ENCODE results near the gene ZNF337. TPM values are rescaled to one million over a fixed set of nuclear protein-coding genes. Genes with fewer than 3 reads are reported as not detected.

Gene ZNF337
- total and polyA plus RNA-seq, 2 donors (not counting 3 experiments of a cell fraction or from before 2014, with no cell fraction given): 8.5 to 16.7 TPM

DNA sequence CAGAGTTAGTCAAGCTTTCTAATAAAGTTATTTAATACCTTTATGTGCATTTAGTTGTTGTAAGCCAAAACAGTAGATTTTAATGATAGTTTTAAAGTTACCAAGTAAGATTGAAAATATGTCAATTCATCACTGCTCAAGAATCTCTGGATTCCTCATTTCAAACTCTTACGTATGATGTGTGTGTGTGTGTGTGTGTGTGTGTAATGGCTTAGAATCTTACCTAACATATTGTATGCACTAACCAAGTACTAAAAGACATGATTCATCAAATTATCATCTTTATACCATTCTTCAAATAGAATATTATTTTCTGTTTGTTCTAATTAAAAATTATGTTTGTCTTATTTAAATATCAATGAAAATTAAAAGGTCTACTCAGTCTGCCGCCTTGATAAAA lies 41.5 kb upstream of the ZNF337 start:
- Histone ChIP-seq H3K9me1 (replicated peaks; ENCODE audit: control insufficient read depth, extremely low read depth, insufficient read depth, low read length) (no peaks in the 10 kb centered on the region), H3K27me3 (ENCODE audit: control insufficient read depth in 2 of 2, insufficient read depth in 2 of 2, low read length in 2 of 2) (no peaks in the 10 kb centered on the region), H3K9me3 (replicated peaks; ENCODE audit: control insufficient read depth, insufficient read depth, low read length) (no peaks in the 10 kb centered on the region), H3K79me2 (ENCODE audit: control insufficient read depth, insufficient read depth, low read length) (no peaks in the 10 kb centered on the region), H3K4me2 (ENCODE audit: insufficient read depth, low read length) (no peak overlapping the region), H3K27ac (ENCODE audit: insufficient read depth, low read depth, low read length) (no peak overlapping the region), H4K20me1 (replicated peaks; ENCODE audit: control insufficient read depth, extremely low read depth, insufficient read depth, low read length) (no peaks in the 10 kb centered on the region), H2AFZ (ENCODE audit: low read depth, low read length) (no peak overlapping the region), H3K4me1 (ENCODE audit: control insufficient read depth, extremely low read depth, insufficient read depth, low read length) (peaks cover 7% of the 10 kb centered on the region), H3K36me3 (ENCODE audit: control insufficient read depth in 2 of 2, extremely low read depth in 1 of 2, insufficient read depth in 2 of 2, low read length in 2 of 2) (no peaks in the 10 kb centered on the region), H3K4me3 (replicated peaks in 1 of 3; ENCODE audit: insufficient read depth in 1 of 3, low read depth in 1 of 3, low read length in 3 of 3) (no peak overlapping the region), H3K9ac (replicated peaks; ENCODE audit: extremely low read depth, insufficient read depth, low read length) (no peak overlapping the region)
- TF ChIP-seq, protein P1, sequence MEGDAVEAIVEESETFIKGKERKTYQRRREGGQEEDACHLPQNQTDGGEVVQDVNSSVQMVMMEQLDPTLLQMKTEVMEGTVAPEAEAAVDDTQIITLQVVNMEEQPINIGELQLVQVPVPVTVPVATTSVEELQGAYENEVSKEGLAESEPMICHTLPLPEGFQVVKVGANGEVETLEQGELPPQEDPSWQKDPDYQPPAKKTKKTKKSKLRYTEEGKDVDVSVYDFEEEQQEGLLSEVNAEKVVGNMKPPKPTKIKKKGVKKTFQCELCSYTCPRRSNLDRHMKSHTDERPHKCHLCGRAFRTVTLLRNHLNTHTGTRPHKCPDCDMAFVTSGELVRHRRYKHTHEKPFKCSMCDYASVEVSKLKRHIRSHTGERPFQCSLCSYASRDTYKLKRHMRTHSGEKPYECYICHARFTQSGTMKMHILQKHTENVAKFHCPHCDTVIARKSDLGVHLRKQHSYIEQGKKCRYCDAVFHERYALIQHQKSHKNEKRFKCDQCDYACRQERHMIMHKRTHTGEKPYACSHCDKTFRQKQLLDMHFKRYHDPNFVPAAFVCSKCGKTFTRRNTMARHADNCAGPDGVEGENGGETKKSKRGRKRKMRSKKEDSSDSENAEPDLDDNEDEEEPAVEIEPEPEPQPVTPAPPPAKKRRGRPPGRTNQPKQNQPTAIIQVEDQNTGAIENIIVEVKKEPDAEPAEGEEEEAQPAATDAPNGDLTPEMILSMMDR (IDR thresholded peaks at IDR 0.05; ENCODE audit: extremely low read depth in 1 of 2, insufficient read depth in 1 of 2, low read depth in 1 of 2, low read length in 2 of 2): no peak
- TF ChIP-seq, protein P2, sequence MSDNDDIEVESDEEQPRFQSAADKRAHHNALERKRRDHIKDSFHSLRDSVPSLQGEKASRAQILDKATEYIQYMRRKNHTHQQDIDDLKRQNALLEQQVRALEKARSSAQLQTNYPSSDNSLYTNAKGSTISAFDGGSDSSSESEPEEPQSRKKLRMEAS (IDR thresholded peaks at IDR 0.05; ENCODE audit: insufficient read depth, insufficient read length): no peak
- TF ChIP-seq MYC (IDR thresholded peaks at IDR 0.05; ENCODE audit: low read depth, low read length) (no peak), POLR2AphosphoS5 (IDR thresholded peaks at IDR 0.05; ENCODE audit: insufficient read depth, low read depth, low read length) (no peak), EZH2 (IDR thresholded peaks at IDR 0.05; ENCODE audit: borderline replicate concordance, low read depth, low read length, severe bottlenecking) (no peak), GATA2 (IDR thresholded peaks at IDR 0.05; ENCODE audit: insufficient read depth, insufficient read length, low read depth, low read length) (no peak), JUN (IDR thresholded peaks at IDR 0.05; ENCODE audit: borderline replicate concordance, insufficient read depth, insufficient read length, low read depth) (no peak)
- FAIRE-seq (no peak), DNase-seq (ENCODE audit: low read depth, low spot score) (no peak)
- intact Hi-C loops (cut with micrococcal nuclease) (no loop called here), dilution Hi-C loops (cut with MboI; ENCODE audit: extremely low pct_ligation_motif_present, low sequenced_read_pairs) (no loop called here)
- CTCF ChIA-PET: no interaction called here
- no TSS peak for BruUV-seq (replicated peaks)
- POLR2A ChIA-PET: no interaction called here

All from endothelial cell of umbilical vein (primary cell).